Panc1 (cell line): Measurements from ENCODE around the gene TBX4.

Experiments used
- CTCF ChIP-seq: fragments of 450-650 bp; IDR thresholded peaks from 2 replicates; pipeline ENCODE4 v1.5.1; 2017; ENCODE audit warnings: mild to moderate bottlenecking
- POLR2AphosphoS5 ChIP-seq: IDR thresholded peaks from 2 replicates; pipeline ENCODE4 v1.6.1; 2012; ENCODE audit warnings: mild to moderate bottlenecking, low read depth, low read length, moderate library complexity
- SIN3A ChIP-seq: IDR thresholded peaks from 2 replicates; pipeline ENCODE4 v1.6.1; 2012; ENCODE audit warnings: low read depth, mild to moderate bottlenecking, low read length, moderate library complexity, borderline replicate concordance; ENCODE audit not compliant: insufficient read depth
- TCF7L2 ChIP-seq: IDR thresholded peaks from 2 replicates; pipeline ENCODE4 v1.6.1; 2011; ENCODE audit warnings: mild to moderate bottlenecking, low read depth, low read length, inconsistent platforms

- TF ChIP-seq CTCF (no peak), POLR2AphosphoS5 (no peak), SIN3A (no peak), TCF7L2 (no peak)
Observed at GRCh38 chr17:61436995-61437704, 15.1 kb upstream of the TBX4 start.
